ENCODE data around the gene PIGB.

- no peak for TF ChIP-seq SATB2 (CRISPR knock-in tag; IDR thresholded peaks at IDR 0.05)
- no peak for TF ChIP-seq YY1 (IDR thresholded peaks at IDR 0.05; ENCODE audit: insufficient read depth, insufficient replicate concordance, low read depth, low read length)
- TF ChIP-seq ZBTB44 (CRISPR knock-in tag; IDR thresholded peaks at IDR 0.05) = no peak
- TF ChIP-seq, protein P1, sequence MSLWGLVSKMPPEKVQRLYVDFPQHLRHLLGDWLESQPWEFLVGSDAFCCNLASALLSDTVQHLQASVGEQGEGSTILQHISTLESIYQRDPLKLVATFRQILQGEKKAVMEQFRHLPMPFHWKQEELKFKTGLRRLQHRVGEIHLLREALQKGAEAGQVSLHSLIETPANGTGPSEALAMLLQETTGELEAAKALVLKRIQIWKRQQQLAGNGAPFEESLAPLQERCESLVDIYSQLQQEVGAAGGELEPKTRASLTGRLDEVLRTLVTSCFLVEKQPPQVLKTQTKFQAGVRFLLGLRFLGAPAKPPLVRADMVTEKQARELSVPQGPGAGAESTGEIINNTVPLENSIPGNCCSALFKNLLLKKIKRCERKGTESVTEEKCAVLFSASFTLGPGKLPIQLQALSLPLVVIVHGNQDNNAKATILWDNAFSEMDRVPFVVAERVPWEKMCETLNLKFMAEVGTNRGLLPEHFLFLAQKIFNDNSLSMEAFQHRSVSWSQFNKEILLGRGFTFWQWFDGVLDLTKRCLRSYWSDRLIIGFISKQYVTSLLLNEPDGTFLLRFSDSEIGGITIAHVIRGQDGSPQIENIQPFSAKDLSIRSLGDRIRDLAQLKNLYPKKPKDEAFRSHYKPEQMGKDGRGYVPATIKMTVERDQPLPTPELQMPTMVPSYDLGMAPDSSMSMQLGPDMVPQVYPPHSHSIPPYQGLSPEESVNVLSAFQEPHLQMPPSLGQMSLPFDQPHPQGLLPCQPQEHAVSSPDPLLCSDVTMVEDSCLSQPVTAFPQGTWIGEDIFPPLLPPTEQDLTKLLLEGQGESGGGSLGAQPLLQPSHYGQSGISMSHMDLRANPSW (CRISPR knock-in tag; IDR thresholded peaks at IDR 0.05; ENCODE audit: borderline replicate concordance) = no peak
These were observed 48.7 kb upstream of the PIGB start for GRCh38 chr15:55270291-55270690.

Measured in HepG2 (cell line).